Caco-2 (cell line): Measurements from ENCODE around the gene PIGK. TPM values are rescaled to one million over a fixed set of nuclear protein-coding genes. Genes with fewer than 3 reads are reported as not detected.

Source experiments
- BruUV-seq: library from RNA; stranded (reverse); fragments of 400-500 nt; replicated peaks from 2 replicates; lab custom pipeline; 2021; lab: Mats Ljungman, UMichigan
- CTCF ChIA-PET: fragments of 300-600 bp; sonication (Branson Sonifier 250); formaldehyde crosslinking; loops from one replicate; lab custom pipeline; 2022; ENCODE audit warnings: antibody characterized with exemption; lab: Charles Lee
- POLR2A ChIA-PET: fragments of 300-600 bp; sonication (Branson Sonifier 250); formaldehyde crosslinking; loops from one replicate; lab custom pipeline; 2022; ENCODE audit warnings: antibody characterized with exemption; lab: Charles Lee
- DNase-seq, 2 experiments: peaks; one replicate each; pipeline versions ENCODE4 v3.0.0 to v3.0.0-alpha.2; 2020 to 2022
- H3K27me3 ChIP-seq: replicated peaks from 2 replicates; pipeline ENCODE4 v1.6.0; 2011; ENCODE audit warnings: low read length; ENCODE audit not compliant: control insufficient read depth, insufficient read depth
- H3K36me3 ChIP-seq: 2 replicates; pipeline ENCODE4 v1.5.1; 2011; ENCODE audit warnings: low read length; ENCODE audit not compliant: control insufficient read depth, insufficient read depth
- H3K4me1 ChIP-seq: fragments of 250-450 bp; sonication (Bioruptor Pico); 2 replicates; pipeline ENCODE4 v1.5.1; 2020; ENCODE audit warnings: mild to moderate bottlenecking
- H3K4me3 ChIP-seq: 2 replicates; pipeline ENCODE4 v1.5.1; 2011; ENCODE audit warnings: low read depth, mild to moderate bottlenecking, control low read depth, low read length
- H3K9me3 ChIP-seq: fragments of 250-450 bp; sonication (Bioruptor Pico); 2 replicates; pipeline ENCODE4 v1.5.1; 2020; ENCODE audit warnings: mild to moderate bottlenecking, moderate library complexity
- H3K27ac Mint-ChIP-seq: one replicate; pipeline ENCODE4 v1.8.0; 2022; ENCODE audit warnings: mixed read lengths; ENCODE audit not compliant: unreplicated experiment
- H3K27me3 Mint-ChIP-seq: one replicate; pipeline ENCODE4 v1.8.0; 2022; ENCODE audit warnings: mixed read lengths; ENCODE audit not compliant: insufficient read depth, unreplicated experiment
- H3K36me3 Mint-ChIP-seq: one replicate; pipeline ENCODE4 v1.8.0; 2022; ENCODE audit warnings: mild to moderate bottlenecking, mixed read lengths; ENCODE audit not compliant: insufficient read depth, unreplicated experiment
- H3K4me1 Mint-ChIP-seq: one replicate; pipeline ENCODE4 v1.8.0; 2022; ENCODE audit warnings: low read depth, mixed read lengths; ENCODE audit not compliant: unreplicated experiment
- H3K4me3 Mint-ChIP-seq: one replicate; pipeline ENCODE4 v1.8.0; 2022; ENCODE audit warnings: mild to moderate bottlenecking, moderate library complexity, mixed read lengths; ENCODE audit not compliant: unreplicated experiment
- H3K9me3 Mint-ChIP-seq: one replicate; pipeline ENCODE4 v1.8.0; 2022; ENCODE audit warnings: mixed read lengths; ENCODE audit not compliant: unreplicated experiment
- CTCF ChIP-seq, 2 experiments: fragments of 200-600 bp in 1 of 2; IDR thresholded peaks; 1 replicate in 1 of 2; 2 replicates in 1 of 2; pipeline versions ENCODE4 v1.5.1 to v1.8.0; 2011 to 2022; ENCODE audit warnings: antibody characterized with exemption in 1 of 2, control low read depth in 1 of 2, inconsistent platforms in 1 of 2, low read depth in 1 of 2, low read length in 1 of 2, mild to moderate bottlenecking in 1 of 2, moderate library complexity in 1 of 2; ENCODE audit not compliant: insufficient read depth in 1 of 2, severe bottlenecking in 1 of 2, unreplicated experiment in 1 of 2
- intact Hi-C: fragments of 100-400 bp; cut with micrococcal nuclease; formaldehyde crosslinking; loops from one replicate; pipeline ENCODE4 v1.10.0; 2022; ENCODE audit not compliant: unreplicated experiment
- total RNA-seq: library from RNA; stranded (reverse); gene quantifications from 2 replicates; pipeline ENCODE4 v1.2.3, GENCODE V29; 2022

The PIGK gene
- total RNA-seq, 1 experiment from 2014 or later: 19.7 TPM

DNA sequence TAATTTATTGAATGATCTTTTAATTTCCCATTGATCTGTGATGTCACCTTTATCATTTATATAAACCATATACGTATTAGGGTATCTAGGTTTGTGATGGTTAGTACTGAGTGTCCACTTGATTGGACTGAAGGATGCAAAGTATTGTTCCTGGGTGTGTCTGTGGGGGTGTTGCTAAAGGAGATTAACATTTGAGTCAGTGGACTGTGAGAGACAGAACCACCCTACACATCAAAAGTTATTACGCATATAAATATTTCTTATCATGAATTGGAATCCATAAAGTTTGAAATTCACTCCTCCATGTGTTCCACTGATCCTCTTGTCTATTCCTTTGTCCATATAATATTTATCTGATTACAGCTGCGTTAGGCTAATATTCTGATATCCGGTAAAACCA lies 100.5 kb downstream of the PIGK start:
- ChIA-PET POLR2A (no interaction called here), CTCF (no interaction called here)
- Histone ChIP-seq H3K4me3 (no peak overlapping the region), H3K27me3 (no peaks in the 10 kb centered on the region), H3K9me3 (no peaks in the 10 kb centered on the region), H3K36me3 (no peaks in the 10 kb centered on the region), H3K4me1 (no peaks in the 10 kb centered on the region)
- H3K9me3 Mint-ChIP-seq: no peaks in the 10 kb centered on the region
- no peak overlapping the region for H3K4me3 Mint-ChIP-seq
- DNase-seq: no peak
- no peak for TF ChIP-seq CTCF (IDR thresholded peaks at IDR 0.05; ENCODE audit: insufficient read depth in 1 of 2, low read depth in 1 of 2, low read length in 1 of 2, severe bottlenecking in 1 of 2, unreplicated experiment in 1 of 2)
- no TSS peak for BruUV-seq
- intact Hi-C loops: no loop called here
- H3K27me3 Mint-ChIP-seq: no peaks in the 10 kb centered on the region
- H3K27ac Mint-ChIP-seq: no peak overlapping the region
- no peaks in the 10 kb centered on the region for H3K4me1 Mint-ChIP-seq
- no peaks in the 10 kb centered on the region for H3K36me3 Mint-ChIP-seq

GRCh38 chr1:77104672-77105071 lies 114.6 kb downstream of the PIGK start:
- BruUV-seq: no TSS peak
- no peaks in the 10 kb centered on the region for H3K36me3 Mint-ChIP-seq
- no peaks in the 10 kb centered on the region for H3K9me3 ChIP-seq
- no peaks in the 10 kb centered on the region for H3K36me3 ChIP-seq
- ChIA-PET POLR2A (no interaction called here), CTCF (no interaction called here)
- no peak overlapping the region for H3K4me3 ChIP-seq
- DNase-seq: no peak
- H3K4me3 Mint-ChIP-seq: no peak overlapping the region
- H3K27me3 Mint-ChIP-seq: no peaks in the 10 kb centered on the region
- intact Hi-C loops: no loop called here
- H3K27ac Mint-ChIP-seq: no peak overlapping the region
- no peaks in the 10 kb centered on the region for H3K9me3 Mint-ChIP-seq
- H3K4me1 Mint-ChIP-seq: no peaks in the 10 kb centered on the region
- H3K27me3 ChIP-seq: no peaks in the 10 kb centered on the region
- TF ChIP-seq CTCF (IDR thresholded peaks at IDR 0.05; ENCODE audit: insufficient read depth in 1 of 2, low read depth in 1 of 2, low read length in 1 of 2, severe bottlenecking in 1 of 2, unreplicated experiment in 1 of 2): no peak
- no peaks in the 10 kb centered on the region for H3K4me1 ChIP-seq

GRCh38 chr1:77103486-77103885 lies 115.7 kb downstream of the PIGK start:
- Mint-ChIP-seq H3K36me3 (no peaks in the 10 kb centered on the region), H3K4me1 (no peaks in the 10 kb centered on the region), H3K9me3 (no peaks in the 10 kb centered on the region), H3K4me3 (no peak overlapping the region), H3K27me3 (no peaks in the 10 kb centered on the region), H3K27ac (no peak overlapping the region)
- no TSS peak for BruUV-seq
- H3K27me3 ChIP-seq: no peaks in the 10 kb centered on the region
- DNase-seq: no peak
- no peaks in the 10 kb centered on the region for H3K4me1 ChIP-seq
- no peaks in the 10 kb centered on the region for H3K9me3 ChIP-seq
- ChIA-PET POLR2A (interaction anchor here (0.6 kb wide), 1 partner anchor 199 kb away, joined by 8 read pairs; no protein-coding TSS in a partner anchor), CTCF (no interaction called here)
- no peak overlapping the region for H3K4me3 ChIP-seq
- H3K36me3 ChIP-seq: no peaks in the 10 kb centered on the region
- intact Hi-C loops: no loop called here
- TF ChIP-seq CTCF (IDR thresholded peaks at IDR 0.05; ENCODE audit: insufficient read depth in 1 of 2, low read depth in 1 of 2, low read length in 1 of 2, severe bottlenecking in 1 of 2, unreplicated experiment in 1 of 2): no peak
